ENCODE measurements around the gene S100Z.
"Not testable (repeated sequence)": the region's sequence is repeated elsewhere in the genome, so short reads cannot be mapped to it uniquely, and the experiment has no call there.

S100Z gene

DNA sequence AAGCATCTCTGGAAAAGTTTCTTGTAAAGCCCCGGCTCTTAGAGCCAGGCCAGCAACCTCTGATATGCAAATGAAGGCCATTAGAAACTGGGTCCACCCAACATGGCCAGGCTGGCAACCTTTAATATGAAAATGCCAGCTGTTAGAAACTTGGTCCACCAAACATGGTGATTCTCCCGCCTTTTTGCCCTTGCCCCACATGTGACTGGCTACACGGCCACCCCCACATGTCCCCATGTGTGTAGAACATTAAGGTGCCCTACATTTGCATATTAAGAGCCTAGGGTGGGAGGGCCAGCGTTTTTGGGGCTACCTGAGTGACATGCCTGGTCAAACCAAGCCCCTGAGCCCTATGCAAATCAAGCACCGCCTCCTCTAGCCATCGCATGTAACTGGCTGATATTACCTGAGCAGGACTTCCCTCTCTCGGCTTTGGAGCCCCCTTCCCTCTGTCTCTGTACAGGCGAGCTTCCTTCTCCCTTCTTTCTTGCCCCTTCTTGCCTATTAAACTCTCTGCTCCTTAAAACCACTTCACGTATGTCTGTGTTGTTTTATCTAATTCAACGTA, 39.0 kb downstream of the S100Z start:
- no peak for DNase-seq

- no peak for DNase-seq
Observed at GRCh38 chr5:76893294-76893693, 43.5 kb downstream of the S100Z start.

GRCh38 chr5:76896196-76896595, 46.4 kb downstream of the S100Z start:
- DNase-seq = no peak

DNA sequence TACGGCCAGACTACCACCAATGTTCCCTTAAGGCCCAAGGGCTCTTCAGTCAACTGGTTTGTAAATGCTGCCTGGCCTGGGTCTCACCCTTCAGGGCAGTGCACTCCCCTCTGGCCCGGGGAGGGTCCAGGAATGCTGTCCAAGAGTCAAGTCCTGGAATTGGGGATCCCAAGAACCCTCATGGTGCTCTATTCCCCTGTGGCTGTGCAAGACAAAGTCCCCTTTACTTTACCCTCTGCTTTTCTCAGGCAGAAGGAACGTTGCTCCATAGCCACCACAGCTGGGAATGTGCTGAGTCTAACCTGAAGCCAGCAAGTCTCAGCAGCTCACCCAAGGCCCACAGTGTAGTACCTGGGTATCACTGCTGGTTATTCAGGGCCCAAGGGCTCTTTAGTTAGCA, 51.7 kb downstream of the S100Z start:
- DNase-seq = no peak

DNA sequence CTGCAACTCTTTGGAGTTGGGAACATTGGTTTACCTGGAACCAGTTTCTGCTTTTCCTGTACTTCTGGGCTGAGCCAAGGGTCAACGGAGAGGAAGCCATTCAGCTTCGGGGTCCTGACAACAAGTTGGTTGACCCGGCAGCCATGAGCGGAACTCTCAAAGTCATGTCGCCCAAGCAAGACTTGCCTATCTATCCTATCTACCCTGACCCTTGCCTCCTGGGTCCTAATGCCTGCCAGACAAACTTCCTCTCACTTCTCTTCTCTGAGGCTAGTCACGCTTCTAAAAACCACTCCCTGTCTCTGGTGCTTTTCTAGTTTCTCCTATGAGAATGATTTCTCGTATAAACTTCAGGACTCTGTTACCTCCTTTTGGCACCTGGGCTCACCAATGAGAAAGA, 58.4 kb downstream of the S100Z start:
- no peak for DNase-seq

DNA sequence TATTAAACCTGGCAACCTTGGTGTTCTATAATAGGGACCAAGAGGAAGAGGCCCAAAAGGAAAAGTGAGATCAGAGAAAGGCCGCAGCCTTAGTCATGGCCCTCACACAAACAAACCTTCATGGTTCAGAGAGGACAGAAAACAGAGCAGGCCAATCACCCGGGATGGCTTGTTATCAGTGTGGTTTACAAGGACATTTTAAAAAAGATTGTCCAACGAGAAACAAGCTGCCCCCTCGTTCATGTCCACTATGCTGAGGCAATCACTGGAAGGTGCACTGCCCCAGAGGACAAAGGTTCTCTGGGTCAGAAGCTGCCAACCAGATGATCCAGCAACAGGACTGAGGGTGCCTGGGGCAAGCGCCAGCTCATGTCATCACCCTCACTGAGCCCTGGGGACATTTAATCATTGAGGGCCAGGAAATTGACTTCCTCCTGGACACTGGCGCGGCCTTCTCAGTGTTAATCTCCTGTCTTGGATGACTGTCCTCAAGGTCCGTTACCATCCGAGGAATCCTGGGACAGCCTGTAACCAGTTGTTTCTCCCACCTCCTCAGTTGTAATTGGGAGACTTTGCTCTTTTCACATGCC, 60.6 kb downstream of the S100Z start:
- not testable (repeated sequence) for DNase-seq

DNA sequence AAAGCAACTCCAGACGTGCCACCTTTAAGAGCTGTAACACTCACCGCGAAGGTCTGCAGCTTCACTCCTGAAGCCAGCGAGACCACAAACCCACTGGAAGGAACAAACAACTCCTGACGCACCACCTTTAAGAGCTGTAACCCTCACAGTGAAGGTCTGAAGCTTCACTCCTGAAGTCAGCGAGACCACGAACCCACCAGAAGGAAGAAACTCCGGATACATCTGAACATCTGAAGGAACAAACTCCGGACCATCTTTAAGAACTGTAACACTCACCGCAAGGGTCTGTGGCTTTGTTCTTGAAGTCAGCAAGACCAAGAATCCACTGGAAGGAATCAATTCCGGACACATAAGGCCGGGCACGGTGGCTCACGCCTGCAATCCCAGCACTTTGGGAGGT, 64.9 kb downstream of the S100Z start:
- not testable (repeated sequence) for DNase-seq

DNA sequence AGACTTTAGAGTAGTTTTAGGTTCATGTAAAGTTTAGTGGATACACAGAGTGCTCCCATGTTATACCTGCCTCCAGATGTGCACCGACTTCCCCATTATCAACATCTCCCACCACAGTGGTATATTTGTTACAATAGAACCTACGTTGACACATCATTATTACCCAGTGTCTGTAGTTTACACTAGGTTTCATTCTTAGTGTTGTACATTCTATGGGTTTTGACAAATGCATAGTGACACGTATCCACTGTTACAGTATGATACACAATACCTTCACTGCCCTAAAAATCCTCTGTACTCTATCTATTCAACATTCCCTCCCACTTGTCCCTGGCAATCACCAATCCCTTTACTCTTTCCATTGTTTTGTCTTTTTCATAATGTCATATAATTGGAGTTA, 68.7 kb downstream of the S100Z start:
- no peak for DNase-seq

DNA sequence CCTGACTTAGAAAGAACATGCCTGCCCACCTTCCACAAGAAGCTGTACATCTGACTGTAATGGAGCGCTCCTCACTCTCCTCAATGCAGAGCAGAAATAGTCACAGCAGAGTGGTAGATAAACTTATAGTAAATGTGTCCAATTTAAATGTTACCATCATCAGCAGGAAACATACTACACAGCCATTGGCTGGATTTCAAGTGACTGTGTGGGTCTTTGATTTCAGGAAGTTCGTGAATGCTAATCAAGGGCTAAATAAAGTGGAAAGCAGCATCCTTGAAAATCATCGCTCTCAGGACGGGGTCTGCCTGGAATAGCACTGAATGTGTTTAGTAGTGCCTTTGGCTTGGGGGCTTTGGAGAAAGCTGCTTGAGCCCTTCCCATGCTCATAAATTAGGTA, 70.7 kb downstream of the S100Z start:
- DNase-seq = no peak

DNA sequence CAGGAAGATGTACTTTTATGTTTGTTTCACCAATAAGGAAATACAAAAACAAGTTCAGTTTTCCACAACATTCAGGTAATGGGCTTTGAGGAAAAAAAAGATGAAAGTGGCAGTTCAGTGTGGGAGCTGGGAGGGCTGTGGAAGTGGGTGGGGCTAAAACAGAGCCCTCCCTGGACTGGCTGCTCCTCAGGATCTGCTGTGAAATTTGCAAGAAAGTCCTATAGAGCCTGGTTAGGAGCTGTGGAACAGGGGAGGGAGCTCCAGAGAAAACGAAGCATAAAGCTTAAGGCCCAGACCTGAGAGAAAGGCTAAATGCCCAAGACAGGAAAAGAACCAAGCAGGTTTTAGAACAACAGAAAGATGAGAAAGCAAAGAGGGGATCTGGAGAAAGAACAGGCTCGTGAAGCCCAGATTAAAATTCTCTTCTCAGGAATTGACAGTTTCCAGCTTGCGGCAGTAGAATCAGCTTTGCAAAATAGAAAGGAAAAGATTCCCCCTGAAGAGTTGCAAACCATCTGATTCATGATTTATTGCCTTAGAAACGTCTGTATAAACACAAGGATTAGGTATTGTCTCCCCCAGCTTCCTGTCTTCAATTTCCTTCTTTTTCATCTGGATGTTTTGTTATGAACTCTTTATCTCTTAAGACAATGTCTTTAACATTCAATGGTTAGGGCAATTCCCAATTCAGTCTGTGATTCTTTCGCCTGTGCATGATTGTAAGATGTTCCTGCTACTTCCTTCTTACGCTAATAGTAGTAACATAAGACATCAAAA, 76.7 kb downstream of the S100Z start:
- no peak for DNase-seq

GRCh38 chr5:76927961-76928360, 78.1 kb downstream of the S100Z start:
- DNase-seq = no peak

- DNase-seq = no peak
Observed at GRCh38 chr5:76930083-76930482, 80.3 kb downstream of the S100Z start.

DNA sequence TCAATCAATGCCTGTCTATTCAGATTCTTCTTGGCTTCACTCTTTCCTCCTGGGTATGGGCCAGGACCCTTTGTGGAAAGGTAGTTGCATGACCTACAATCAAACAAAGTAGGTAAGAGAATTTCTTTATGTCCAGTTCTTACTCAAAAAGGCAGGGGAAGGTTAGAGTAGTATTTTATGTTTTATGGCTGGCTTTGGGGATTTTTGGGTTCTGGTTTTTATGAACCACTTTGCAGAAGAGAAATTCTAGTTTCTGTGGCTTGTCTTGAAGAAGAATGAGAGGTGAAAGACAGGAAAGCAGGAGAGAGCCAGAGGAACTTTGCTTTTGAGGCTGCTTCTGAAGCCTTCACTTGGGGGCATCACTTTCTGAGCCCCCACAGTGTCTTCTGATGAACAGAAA, 88.4 kb downstream of the S100Z start:
- no peak for DNase-seq

DNA sequence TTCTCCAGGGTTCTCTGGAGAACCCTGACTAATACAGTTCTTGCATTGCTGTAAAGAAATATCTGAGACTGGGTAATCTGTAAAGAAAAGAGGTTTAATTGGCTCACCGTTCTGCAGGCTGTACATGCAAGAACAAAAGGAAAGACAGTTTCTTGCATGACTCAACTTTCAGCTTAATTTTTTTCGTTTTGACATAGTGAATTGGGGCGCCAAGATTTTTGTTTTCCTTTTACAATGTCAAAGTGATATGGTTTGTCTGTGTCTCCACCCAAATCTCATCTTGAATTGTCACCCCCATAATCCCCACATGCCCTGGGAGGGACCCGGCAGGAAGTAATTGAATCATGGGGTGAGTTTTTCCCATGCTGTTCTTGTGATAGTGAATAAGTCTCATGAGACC, 91.2 kb downstream of the S100Z start:
- no peak for DNase-seq

- no peak for DNase-seq
Observed at GRCh38 chr5:76941442-76941841, 91.6 kb downstream of the S100Z start.

GRCh38 chr5:76942581-76942980, 92.8 kb downstream of the S100Z start:
- DNase-seq = no peak

GRCh38 chr5:76943006-76943405, 93.2 kb downstream of the S100Z start:
- DNase-seq = no peak

- no peak for DNase-seq
Observed at GRCh38 chr5:76944638-76945037, 94.8 kb downstream of the S100Z start.

DNA sequence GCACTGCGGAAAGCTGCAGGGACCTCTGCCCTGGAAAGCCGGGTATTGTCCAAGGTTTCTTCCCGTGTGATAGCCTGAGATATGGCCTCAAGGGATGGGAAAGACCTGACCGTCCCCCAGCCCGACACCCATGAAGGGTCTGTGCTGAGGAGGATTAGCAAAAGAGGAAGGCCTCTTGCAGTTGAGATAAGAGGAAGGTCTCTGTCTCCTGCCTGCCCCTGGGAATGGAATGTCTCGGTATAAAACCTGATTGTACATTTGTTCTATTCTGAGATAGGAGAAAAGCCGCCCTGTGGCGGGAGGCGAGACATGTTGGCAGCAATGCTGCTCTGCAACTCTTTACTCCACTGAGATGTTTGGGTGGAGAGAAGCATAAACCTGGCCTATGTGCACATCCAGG, 95.4 kb downstream of the S100Z start:
- DNase-seq = not testable (repeated sequence)

DNA sequence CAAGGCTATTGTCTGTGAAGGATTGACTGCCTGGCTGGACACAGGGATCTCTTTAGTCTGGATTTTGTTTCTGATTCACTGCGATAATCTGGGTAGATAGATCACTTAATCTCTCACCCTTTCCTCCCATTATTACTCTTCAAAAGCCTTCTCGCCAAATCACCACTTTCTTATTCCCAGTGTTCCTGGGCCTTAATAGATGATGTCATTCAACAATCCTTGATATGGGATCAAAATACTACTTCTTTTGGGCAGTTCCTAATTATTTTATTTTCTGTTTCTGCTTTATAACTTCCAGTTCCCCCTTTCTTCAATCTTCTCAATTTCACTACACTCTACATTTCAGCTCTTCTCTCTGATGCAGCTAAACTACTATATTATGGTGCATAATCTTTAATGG, 96.3 kb downstream of the S100Z start:
- DNase-seq = no peak

DNA sequence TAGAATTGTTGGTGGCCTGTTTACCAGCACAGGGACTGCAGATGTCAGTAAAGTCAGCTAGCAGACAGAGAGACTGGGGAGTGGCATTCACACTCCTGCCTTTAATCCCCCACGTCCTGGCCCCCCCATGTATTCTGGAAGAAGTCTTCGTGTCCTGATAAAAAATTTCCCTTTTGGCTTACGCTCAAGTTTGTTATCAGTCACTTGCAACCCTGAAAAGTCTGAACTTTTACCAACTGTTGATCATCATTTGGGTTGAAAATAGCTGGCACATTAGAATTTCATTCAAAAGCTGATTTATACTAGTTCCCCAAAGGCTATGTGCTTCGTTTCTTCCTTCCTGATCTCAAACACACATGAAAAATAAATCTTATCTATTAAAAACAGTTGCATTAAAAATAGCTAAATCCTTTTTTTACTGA, 97.3 kb downstream of the S100Z start:
- DNase-seq = no peak

DNA sequence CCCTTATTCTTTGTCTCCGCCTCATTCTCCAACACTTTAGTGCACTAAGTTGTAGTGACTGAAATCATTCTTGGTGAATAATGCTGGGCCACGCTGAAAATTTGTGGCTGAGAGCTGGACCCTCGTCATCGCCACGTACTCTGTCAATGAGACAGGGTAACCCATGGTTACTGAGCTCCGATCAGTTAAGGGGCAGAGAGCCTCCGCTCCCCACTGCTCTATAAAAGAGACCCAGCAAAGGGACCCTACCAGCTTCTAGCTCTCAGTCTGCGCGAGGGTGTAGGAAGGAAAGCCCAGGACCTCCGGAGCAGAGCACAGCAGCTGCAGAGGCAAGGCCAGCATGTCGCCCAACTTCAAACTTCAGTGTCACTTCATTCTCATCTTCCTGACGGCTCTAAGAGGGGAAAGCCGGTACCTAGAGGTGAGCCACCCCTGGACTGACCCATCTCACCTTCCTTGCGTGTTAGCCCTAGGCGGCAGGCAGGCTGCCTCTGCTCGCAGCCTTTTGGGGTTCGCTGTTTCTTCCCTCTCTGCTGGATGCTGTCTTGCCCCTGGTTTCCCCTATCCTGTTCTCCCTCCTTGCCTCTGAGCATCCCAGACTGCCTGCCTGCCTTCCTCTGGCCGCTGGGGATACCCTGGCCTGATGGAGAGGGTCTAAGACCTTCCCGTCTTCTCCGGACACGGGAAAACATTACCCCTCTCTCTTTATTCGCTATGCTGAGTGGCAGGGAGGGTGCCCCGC, 103.2 kb downstream of the S100Z start, which contains the start of gene CRHBP:
TSS of gene CRHBP (plus strand) at position 251 of the 742 bp plus-strand sequence. CDS start at position 341, 90 bp downstream.
- DNase-seq = no peak

DNA sequence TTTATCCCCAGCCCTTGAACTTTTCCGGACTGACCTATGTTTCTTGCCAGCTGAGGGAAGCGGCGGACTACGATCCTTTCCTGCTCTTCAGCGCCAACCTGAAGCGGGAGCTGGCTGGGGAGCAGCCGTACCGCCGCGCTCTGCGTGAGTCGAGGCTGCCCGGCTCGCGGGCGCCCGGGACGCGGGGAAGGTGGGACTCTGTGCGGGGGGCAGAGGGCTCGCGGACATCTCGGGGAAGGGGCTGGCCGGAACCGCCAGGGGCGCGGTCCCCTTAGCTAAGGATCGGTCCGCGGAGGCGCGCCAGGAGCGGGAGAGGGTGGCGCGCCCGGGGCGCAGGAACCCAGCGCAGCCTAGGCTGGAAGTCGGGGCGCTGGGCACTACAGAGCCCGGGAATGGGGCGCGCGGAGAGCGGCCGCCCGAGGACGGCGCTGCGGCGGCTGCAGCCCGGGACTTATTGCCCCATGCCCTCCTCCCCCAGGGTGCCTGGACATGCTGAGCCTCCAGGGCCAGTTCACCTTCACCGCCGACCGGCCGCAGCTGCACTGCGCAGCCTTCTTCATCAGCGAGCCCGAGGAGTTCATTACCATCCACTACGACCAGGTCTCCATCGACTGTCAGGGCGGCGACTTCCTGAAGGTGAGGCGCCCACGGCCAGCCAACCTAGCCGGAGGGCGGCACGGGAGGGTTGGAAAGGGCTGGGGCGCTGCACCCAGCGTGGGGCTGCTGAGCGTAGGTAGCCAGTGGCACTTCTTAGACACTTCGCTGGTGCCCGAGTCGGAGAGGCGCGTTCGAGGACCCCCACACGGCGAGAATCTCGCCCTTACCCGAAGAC, 104.0 kb downstream of the S100Z start:
- DNase-seq = no peak

Measured in KG1 (cell line).